ENCODE results near the gene CALCA. TPM values are rescaled to one million over a fixed set of nuclear protein-coding genes. Genes with fewer than 3 reads are reported as not detected.

CALCA gene
- total and polyA plus RNA-seq, 10 donors, result 0.26 to 5.4 (median 1.1) TPM; not detected in 3

DNA sequence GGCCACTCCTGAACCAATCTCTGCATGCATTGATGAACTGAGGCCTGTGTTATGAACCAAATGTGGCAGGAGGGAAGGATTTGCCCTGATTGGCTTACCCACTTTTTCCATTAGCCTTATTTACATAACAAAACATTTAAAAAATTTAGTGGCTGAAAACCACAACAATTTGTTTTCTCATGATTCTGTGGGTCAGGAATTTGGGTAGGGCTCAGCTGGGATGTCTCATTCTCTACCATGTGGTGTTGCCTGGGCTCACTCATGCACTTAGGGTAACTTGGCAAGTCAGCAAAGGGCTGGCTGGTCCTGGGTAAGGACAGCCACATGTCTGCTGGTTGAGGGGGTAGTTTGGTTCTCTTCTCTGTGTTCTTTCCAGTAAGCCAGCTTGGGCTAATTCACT is 45.0 kb downstream of the CALCA start:
- Histone ChIP-seq H3K27me3 (replicated peaks in 1 of 7) (peaks cover 0 to 12% (median 0%) of the 10 kb centered on the region in 7 donors), H3K4me1 (no peaks in the 10 kb centered on the region), H3K4me3 (no peak overlapping the region), H3K36me3 (no peaks in the 10 kb centered on the region), H3K9me3 (peaks cover 0 to 19% (median 9%) of the 10 kb centered on the region in 8 donors), H3K27ac (no peak overlapping the region)
- TF ChIP-seq, protein P1, sequence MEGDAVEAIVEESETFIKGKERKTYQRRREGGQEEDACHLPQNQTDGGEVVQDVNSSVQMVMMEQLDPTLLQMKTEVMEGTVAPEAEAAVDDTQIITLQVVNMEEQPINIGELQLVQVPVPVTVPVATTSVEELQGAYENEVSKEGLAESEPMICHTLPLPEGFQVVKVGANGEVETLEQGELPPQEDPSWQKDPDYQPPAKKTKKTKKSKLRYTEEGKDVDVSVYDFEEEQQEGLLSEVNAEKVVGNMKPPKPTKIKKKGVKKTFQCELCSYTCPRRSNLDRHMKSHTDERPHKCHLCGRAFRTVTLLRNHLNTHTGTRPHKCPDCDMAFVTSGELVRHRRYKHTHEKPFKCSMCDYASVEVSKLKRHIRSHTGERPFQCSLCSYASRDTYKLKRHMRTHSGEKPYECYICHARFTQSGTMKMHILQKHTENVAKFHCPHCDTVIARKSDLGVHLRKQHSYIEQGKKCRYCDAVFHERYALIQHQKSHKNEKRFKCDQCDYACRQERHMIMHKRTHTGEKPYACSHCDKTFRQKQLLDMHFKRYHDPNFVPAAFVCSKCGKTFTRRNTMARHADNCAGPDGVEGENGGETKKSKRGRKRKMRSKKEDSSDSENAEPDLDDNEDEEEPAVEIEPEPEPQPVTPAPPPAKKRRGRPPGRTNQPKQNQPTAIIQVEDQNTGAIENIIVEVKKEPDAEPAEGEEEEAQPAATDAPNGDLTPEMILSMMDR (IDR thresholded peaks at IDR 0.05 in 8 of 11, conservative IDR thresholded peaks at IDR 0.05 in 3 of 11), result no peak
- TF ChIP-seq POLR2AphosphoS5 (IDR thresholded peaks at IDR 0.05) (no peak), POLR2A (IDR thresholded peaks at IDR 0.05) (no peak)
- intact Hi-C loops (cut with DNase I; ENCODE audit: low total_unique reads), result no loop called here
- DNase-seq, result no peak

DNA sequence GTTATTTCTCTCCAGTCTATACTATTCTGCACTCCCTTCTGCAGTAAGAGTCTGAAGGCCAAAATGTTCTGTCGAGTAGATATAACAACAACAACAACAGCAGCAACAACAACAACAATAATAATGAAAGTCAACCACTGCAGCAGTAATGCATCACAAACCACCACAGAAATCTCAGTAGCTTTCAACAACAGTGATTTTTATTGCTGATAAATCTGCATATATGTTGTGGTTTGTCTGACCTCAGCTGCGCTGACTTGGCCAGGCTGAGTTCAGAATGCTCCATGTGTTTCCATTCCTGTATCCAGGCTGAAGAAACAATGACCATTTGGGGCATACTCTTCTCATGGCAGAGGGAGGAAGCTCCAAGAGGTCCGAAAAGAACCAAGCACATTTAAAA is 47.8 kb downstream of the CALCA start:
- 82 to 91% (median 87%) methylated on average over 3 of the region's 3 CpGs for WGBS, 5 donors
- peaks cover 0 to 2% (median 0%) of the 10 kb centered on the region in 7 donors for H3K27me3 ChIP-seq (replicated peaks in 1 of 7)
- H3K36me3 ChIP-seq, result no peaks in the 10 kb centered on the region
- no peak overlapping the region for H3K27ac ChIP-seq
- no peak for DNase-seq
- peaks cover 0 to 19% (median 9%) of the 10 kb centered on the region in 8 donors for H3K9me3 ChIP-seq
- no peaks in the 10 kb centered on the region for H3K4me1 ChIP-seq
- TF ChIP-seq POLR2A (IDR thresholded peaks at IDR 0.05), result no peak
- TF ChIP-seq, protein P1 (IDR thresholded peaks at IDR 0.05 in 8 of 11, conservative IDR thresholded peaks at IDR 0.05 in 3 of 11), result no peak
- no peak for TF ChIP-seq POLR2AphosphoS5 (IDR thresholded peaks at IDR 0.05)
- intact Hi-C loops (cut with DNase I; ENCODE audit: low total_unique reads), result no loop called here
- H3K4me3 ChIP-seq, result no peak overlapping the region

Other genes starting within 250 kb of the CALCA start
- gene CYP2R1, start 80.1 kb downstream of the CALCA start, total RNA-seq, result 10 to 100 TPM in 6 of 7 donors, 1 to 10 TPM in 1; 9.6 to 30.3 (median 15.6) TPM
- gene CYP2R1, start 80.1 kb downstream of the CALCA start, polyA plus RNA-seq, result 10 to 100 TPM; 23.5 to 45.0 (median 32.7) TPM
- 1 to 10 TPM in 1 of 7 donors, under 1 TPM in 4, not detected in 2; 0.23 to 1.2 (median 0.92) TPM for gene CALCB, start 101.2 kb upstream of the CALCA start, total RNA-seq
- gene CALCB, start 101.2 kb upstream of the CALCA start, polyA plus RNA-seq, result under 1 TPM; 0.03 to 0.21 (median 0.07) TPM
- gene INSC, start 142.6 kb upstream of the CALCA start, total RNA-seq, result 1 to 10 TPM in 2 of 7 donors, under 1 TPM in 3, not detected in 2; 0.27 to 1.8 (median 0.77) TPM
- gene INSC, start 142.6 kb upstream of the CALCA start, polyA plus RNA-seq, result under 1 TPM; 0.04 to 0.19 (median 0.15) TPM

All from spleen (tissue), 11 donors.